DMS53 (cell line): ENCODE results near the gene HERC2.
A peak's percentile ranks its signal among the peaks of the same experiment; 100 is the strongest.
"Not testable (repeated sequence)": the region's sequence is repeated elsewhere in the genome, so short reads cannot be mapped to it uniquely, and the experiment has no call there.

Experiments used
- DNase-seq: peaks from one replicate; lab custom pipeline; 2025; lab: John Stamatoyannopoulos, UW

The HERC2 gene

DNA sequence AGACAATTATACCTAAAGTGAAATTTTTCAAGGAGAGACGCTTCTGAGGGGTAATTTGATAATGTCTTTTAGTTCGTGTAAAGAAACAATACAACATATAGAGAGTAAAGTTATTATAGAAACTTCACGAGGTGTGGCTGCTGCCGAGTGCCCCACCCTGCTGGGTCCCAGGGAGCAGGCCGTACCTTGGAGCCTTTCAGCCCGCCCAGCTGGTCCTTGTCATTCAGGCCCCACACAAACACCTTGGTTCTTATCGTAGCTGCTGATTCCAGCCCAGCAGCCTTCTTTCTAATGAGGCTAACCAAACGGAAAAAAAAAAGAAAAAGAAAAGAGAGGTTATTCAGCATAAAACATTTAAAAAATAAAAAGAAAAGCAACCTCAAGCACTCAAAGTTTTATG is 139.8 kb downstream of the HERC2 start:
- DNase-seq, result no peak

DNA sequence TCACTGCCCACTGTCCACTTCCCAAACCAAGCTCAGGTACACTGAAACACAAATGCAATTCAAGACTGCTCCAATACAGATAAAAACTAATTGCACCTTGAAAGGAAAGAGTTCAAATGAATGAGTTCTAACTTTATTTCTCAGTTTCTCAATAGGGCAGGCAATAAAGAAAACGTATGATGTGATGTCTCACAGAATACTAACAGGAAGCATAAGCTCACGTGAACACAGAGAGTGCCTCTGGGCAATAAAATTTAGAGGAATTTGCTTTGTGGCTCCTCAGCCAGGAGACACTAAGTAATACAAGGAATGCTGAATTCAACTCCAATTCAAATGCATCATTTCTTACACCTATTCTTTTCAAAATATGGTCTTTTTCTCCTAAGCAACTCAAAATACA is 140.6 kb downstream of the HERC2 start:
- no peak for DNase-seq

DNA sequence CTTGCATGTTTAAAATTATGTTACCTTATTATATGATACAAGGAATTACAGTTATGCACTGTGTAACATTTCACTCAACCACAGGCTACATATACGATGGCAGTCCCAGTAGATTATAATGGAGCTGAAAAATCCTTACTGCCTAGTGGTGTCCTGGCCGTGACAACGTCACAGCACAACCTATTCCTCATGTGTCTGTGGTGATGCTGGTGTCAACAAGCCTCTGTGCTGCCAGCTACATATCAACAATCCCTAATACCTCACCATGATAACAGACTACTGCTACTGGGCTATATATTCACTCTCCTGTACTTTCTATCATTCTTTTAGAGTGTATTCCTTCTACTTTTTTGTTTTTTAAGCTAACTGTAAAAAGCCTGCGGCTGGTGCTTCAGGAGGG is 142.7 kb downstream of the HERC2 start:
- no peak for DNase-seq

DNA sequence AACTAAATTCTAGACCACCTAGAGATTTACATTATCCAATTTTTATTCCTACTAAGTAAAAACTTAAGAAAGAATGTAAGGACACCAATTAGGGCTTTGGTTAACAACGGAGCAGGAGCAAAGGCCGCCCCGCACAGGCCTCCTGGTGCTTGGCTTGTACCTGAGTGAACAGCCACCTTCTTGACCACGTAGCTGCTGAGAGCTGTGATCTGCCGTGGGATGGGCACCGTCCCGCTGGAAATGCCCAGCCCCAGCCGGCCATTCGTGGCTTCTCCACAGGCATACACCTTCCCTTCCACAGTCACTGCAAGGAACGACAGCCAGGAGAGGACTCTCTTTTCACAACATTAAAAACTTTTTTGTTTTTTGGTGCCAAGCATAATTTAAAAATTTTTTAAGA is 143.3 kb downstream of the HERC2 start:
- DNase-seq, result no peak

DNA sequence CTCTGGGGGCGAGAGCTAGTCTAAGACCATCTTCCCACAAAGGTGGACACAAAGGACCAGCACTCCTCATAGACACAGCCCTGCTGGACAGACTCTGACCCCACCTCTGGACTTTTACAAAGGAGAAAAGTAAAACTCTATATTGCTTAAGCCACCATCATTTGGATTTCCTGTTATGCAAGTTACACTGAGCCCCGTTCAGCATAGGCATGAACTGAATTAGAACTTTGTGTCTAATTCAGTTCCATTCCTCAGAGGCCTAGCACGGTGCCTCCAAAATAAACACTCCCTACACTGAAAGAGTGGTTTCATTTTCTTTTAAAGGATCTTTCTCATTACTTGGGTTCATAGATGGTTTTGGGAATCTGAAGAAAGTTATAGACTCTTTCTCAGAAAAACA is 143.7 kb downstream of the HERC2 start:
- no peak for DNase-seq

DNA sequence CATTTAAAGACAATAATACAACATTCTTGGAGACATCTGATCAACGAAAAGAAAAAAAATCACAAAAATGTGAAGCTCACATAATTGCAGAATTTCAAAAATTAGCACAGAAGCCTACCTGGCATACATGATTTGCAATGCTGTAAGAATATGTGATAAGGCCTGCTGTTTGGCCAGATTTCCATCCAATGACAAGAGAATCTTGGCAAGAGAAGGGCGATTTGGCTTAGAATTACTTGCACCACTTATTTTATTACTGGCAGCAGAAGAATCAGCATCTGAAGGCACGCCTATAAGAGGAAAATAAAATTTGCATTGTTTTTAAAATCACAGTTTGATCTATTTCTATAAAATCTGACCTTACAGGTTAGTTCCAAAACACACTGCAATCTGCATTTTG is 152.6 kb downstream of the HERC2 start:
- DNase-seq, result no peak

DNA sequence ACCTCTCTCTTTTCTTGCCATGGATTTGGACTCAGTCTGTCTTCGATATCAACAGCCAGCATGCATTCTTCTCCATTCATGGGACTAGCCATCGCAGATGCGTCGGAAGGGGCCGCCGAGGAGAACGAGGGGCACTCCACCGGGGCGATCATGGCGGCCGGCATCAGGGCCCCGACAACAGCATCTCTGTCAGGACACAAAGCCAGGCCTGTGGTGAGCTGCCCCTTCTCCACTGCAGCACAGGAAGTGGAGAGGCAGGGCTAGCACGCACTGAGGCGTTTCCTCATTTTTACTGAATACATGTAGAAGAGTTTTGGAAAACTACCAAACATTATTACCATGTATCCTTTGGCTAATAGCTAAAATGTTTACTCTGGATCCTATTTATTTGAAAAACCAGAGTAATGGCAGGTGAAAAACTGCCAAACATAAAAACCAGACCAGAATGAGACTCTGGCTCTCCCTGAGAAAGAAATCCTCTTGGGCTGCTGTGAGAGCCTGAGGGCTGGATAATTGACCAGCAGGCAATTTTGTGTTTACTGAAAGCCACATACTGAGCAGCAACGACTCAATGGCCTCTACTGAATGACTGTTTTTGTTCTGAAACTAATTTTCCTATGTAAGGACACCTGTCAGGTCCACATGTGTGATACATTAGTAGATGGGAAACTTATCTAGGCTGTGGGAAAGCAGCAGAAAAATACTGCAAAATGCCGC is 153.4 kb downstream of the HERC2 start:
- not testable (repeated sequence) for DNase-seq

DNA sequence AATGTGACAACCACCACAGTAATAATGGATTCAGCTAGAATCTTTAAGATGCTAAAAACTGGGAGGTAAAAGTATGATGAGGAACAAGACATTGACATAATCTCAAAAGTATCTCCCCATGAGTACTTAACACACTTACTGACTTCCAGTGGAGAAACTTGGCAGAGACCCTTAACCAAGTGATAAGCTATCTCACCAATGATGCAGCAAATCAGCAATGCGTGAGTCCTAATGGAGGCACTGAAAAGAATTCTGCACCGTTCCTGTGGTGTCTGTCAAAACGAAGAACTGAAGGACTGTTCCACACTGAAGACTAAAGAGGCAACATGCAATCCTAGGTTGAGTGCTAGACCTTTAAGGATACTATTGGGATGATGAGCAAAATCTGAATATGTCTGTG is 154.9 kb downstream of the HERC2 start:
- DNase-seq, result no peak

DNA sequence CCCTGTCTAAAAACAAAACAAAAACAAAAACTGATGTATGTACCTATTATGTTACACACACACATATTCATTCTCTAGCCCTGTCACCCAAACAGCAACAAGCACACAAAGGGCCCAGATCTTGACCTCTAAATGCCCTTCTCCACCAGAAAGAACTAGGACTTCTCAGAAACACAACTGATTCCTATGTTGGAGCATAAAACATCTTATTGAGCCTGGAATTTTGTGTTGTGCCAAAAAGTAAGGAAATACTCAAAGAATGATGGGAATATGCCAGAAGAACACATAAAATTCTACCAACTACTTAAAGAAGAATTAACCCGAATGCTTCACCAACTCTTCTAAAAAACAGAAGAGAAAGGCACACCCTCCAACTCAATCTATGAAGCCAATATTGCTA is 156.2 kb downstream of the HERC2 start:
- DNase-seq, result no peak

DNA sequence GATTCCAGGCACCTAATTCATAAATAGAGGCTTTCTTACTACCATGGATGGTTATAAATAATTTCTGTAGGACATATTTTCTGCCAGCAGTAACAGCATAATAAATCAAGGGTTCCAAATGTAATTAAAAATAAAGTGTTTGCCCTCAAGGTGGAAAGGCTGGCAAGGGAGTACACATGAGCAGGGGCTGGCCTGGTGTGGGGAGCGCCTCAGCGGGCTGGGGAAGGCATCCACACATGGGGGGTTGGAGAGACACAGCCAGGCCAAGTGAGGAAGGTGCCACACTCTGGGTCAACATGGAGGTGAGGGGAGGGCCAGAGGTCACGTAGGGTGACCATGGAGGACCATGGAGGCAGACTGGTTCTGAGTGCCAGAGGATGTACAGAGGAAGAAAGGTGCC is 157.1 kb downstream of the HERC2 start:
- no peak for DNase-seq

DNA sequence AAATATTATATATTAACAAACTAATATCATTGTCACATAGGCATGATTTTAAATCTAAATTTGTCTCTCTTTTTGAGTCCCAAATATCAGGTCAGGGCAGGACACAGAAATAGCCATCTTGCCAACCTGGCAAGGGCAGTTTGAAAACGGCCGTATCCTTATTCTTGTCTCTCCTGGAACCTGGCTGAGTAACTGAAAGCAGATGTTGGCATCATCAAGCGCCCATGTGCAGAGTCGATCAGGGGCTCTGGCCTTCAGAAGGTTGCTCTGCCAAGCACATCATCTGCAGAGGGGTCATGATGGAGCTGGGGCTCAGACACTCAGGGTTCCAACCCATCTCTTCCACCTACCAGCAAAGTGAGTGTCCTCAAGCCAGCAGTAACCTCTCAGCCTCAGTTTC is 167.7 kb downstream of the HERC2 start:
- DNase-seq, result no peak

DNA sequence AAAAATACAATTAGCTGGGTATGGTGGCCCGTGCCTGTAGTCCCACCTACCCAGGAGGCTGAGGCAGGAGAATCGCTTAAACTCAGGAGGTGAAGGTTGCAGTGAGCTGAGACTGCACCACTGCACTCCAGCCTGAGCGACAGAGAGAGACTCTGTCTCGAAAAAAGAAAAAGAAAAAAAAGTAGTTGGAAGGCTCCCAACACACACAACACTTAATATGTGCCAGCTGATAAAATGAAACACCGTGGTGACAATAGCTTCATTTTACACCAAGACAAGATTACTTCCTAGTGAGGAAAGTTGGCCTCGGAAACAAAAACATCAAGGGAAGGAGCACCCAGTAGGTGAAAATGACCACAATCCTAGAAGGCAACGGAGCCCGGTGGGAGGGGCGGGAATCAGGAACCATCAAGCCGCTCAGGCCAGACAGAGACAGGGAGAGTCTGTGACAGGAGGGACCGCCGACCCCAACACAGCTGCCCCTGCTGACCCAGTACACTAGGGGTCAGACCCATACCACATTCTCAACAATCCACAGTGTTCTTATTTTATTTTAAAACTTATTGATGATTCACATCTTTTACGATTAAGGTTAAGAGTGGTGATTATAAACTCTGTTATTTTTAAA is 168.4 kb downstream of the HERC2 start:
- DNase-seq, result no peak

DNA sequence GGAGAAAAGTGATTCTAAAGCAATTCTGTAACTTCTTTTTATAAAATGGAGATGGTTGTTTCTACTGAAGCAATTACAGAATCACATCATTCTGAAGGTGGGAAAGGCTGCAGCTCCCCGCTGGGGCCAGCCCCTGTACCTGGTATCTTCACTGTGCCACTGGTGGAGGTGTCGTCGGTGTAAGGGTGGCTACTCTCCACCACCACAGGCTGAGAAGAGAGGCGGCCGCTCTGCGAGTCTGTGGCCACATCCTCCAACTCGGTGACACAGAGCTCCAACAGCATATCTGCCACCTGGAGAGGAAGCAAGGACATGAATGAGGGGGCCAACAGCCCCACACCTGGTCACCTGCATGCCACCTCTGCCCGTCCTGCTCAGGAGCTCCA is 169.4 kb downstream of the HERC2 start:
- not testable (repeated sequence) for DNase-seq

DNA sequence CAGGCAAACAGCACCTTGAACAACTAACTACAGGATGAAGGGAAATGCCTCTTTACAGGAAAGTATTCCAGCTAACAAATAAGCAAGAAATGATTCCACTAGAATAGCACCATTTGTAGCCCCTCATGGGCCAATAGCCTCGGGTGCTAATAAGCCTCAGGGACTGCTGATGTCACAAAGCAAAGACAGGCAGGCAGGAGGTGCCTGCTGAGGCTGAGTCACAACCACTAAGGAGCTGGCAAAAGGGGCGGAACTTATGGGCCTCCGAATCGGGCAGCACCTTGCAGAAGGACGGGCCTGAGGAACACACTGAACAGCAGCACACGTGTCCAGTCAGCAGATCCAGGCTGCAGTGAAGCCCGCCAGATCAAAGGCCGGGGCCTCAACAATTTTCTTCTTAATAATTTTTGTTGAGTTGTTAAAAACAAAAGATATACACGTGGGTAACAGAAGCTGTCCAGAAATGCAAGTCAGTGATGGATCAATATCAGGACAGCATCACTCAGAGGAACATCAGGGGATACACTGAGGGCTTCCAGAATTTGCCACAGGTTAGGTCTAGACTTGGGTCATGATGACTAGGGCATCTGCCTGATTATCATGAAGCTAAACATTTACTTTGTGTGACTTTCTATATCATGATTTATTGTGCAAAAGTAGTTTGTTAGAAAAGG is 170.0 kb downstream of the HERC2 start:
- DNase-seq, result peak; percentile 46

DNA sequence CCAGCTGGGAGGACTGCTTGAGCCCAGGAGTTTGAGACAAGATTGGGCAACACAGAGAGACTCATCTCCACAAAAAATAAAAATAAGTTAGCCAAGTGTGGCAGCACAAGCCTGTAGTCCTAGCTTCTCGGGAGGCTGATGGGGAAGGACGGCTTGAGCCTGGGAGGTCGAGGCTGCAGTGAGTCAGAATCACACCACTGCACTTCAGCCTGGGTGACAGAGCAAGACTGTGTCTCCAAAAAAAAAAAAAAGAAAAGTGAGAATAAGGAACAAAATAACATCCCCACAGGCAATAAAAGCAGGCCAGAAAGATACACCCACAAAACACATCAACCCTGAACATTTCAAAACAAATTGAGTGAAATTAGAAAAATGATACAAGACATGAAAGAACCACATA is 174.2 kb downstream of the HERC2 start:
- no peak for DNase-seq

DNA sequence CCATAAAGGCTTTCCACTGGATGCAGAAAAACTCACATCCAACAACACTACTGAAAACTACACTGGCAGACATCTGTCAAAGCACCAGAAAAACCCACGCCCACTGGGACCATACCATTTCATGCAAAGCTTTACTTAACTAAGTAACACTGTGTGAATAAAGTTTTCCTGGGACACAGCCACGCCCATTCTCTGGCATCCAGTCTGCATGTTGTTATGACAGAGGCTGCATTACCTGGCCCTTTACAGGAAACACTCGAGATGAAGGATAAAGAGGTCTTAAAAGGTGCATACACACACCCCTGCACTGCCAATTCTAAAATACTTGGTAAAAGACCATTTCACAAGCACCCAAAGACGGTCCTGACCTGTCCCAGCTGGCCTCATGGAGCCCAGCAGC is 176.6 kb downstream of the HERC2 start:
- not testable (repeated sequence) for DNase-seq

DNA sequence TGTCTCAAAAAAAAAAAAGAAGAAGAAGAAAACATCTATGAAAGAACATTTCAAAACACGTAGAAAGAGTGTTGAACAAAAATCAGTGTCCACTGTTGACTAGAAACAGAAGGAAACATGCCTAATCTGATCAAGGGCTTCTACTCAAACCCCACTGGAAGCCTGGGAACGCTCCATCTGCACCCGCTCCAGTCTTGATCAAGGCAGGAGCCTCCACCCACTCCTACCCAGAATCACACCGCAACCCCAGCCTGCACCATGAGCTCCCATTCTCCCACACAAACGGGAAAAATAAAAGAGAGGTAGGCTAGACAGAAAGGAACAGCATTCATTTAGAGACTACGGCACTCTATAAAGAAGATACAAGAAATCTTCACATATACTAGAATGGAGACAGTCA is 181.9 kb downstream of the HERC2 start:
- DNase-seq, result no peak

DNA sequence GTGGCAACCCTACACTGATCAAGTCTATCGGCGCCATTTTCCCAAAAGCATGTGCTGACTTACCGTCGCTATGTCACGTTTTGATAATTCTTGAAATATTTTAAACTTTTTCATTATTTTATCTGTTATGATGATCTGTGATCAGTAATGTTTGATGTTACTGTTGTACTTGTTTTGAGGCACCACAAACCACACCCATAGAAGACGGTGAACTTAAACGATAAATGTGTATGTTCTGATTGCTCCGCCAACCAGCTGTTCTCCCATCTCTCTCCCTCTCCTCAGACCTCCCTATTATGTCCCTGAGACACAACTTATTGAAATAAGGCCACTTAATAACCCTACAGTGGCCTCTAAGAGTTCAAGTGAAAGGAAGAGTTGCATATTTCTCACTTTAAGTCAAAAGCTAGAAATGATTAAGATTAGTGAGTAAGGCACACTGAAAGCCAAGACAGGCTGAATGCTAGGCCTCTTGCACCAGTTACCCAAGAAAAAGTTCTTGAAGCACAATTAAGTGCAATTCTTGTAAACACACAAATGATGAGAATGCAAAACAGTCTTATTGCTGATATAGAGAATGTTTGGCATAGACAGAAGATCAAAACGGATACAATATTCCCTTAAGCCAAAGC is 184.5 kb downstream of the HERC2 start:
- DNase-seq, result not testable (repeated sequence)

DNA sequence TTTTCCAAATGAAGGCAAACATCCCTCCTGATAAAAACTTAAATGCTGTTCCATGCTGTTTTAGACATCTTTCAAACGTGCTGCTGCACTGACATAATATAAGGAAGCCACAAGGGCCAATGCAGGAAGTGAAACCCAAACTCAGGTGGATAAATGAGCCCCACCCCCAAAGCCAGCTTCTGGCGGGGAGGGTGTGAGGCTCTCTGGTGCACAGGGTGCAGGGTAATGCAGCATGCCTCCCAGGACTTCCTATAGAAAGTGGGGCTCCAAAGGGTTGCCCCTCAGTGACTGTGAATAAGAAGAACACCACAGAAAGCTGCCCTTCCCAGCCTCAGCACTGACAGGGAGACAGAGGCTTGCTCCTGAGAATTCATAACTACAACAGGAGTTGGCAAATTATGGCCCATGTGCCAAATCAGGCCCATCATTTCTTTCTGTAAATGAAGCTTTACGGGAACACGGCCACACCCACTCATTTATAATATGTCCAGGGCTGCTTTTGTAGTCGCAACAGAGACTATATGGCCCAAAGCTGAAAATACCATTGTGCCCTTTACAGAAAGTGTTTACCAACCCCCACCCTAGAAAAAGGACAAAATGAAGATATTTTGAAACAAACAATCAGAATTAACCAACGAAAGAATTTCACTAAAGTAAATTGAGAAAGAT is 185.6 kb downstream of the HERC2 start:
- not testable (repeated sequence) for DNase-seq

DNA sequence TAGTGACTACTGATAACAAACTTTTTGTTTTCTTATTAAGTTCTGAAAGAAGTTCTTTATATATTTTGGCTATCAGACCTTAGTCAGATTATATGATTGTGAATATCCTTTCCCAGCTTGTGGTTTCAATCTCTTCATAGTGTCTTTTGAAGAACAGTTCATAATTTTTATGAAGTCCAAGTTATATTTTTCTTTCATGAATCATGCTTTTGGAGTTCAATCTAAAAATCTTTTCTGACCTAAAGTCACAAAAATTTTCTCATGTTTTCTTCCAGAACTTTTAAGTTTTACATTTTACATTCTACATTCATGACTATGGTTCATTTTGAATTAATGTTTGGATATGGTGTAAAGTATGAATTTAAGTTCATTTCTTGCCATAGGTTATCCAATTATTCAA is 188.7 kb downstream of the HERC2 start:
- no peak for DNase-seq

DNA sequence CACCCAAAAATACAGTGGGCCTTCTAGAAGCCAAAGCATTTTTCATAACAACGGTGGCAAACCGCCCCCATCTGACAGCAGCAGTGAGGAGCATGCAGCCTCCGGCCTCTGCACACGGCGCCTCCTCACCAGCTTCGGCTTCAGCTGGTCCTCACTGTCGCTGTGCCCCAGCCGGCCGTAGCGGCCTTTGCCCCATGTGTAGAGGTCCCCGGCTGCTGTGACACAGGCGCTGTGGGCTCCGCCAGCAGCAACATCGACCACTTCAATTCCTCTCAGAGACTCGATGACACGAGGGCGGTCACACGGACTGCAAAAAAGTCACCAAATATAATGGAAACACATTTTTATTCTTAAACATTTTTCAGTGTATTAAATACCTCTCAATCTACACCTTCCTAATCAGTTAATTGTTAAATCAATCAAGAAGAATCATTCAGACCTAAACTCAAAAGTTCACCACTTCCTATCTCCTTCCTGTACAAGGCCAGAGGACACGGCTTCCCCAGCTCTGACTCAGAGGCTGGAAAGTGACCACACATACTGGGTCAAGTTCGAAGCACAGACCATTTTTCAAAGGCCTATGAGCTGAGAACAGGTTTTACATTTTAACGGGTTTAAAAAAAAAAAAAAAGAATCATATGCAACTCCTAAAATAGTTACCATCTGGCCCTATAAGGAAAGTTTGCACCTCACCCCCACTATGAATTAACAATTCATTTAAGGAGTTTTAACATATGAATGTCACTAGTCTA is 189.3 kb downstream of the HERC2 start:
- DNase-seq, result no peak

DNA sequence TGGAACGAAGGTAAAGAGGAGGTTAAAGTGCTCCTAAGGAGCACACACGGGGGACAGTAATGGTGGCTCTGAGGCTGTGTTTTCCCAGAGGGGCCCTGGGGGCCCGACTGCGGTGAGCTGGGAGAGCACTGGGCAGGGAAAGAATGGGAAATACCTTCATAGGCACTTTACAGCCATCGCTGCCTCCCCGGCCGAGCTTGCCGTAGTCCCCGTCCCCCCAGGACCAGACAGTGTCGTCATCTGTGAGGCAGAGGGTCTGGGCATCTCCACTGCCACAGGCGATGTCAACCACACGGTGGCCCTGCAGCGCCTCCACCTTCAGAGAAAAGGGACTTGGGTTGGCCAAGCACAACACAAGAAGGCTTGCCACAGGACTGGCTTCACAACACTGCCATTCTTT is 190.0 kb downstream of the HERC2 start:
- no peak for DNase-seq
